WTC11 (cell line): Measurements from ENCODE around the gene MRAS. TPM values are rescaled to one million over a fixed set of nuclear protein-coding genes. Genes with fewer than 3 reads are reported as not detected.

Source experiments
- ATAC-seq: fragments of 200-7000 bp; cut with Tn5 transposase; 2 replicates; pipeline ENCODE4 v1.10.0; 2021; ENCODE audit warnings: mild to moderate bottlenecking, moderate library complexity
- CTCF ChIA-PET: fragments of 300-600 bp; sonication (Branson Sonifier 250); formaldehyde crosslinking; loops from one replicate; lab custom pipeline; 2021; ENCODE audit warnings: antibody characterized with exemption; lab: Charles Lee
- POLR2A ChIA-PET: fragments of 350-600 bp; sonication (Branson Sonifier 250); formaldehyde crosslinking; loops from one replicate; lab custom pipeline; 2021; ENCODE audit warnings: antibody characterized with exemption; lab: Charles Lee
- DNase-seq: peaks from one replicate; pipeline ENCODE4 v3.0.0; 2021; ENCODE audit warnings: low spot score
- H3K27ac Mint-ChIP-seq: 2 replicates; pipeline ENCODE4 v1.8.0; 2021; ENCODE audit warnings: mixed read lengths
- H3K27me3 Mint-ChIP-seq: 2 replicates; pipeline ENCODE4 v1.8.0; 2021; ENCODE audit warnings: low read depth, mild to moderate bottlenecking, moderate library complexity, mixed read lengths
- H3K36me3 Mint-ChIP-seq: 2 replicates; pipeline ENCODE4 v1.8.0; 2021; ENCODE audit warnings: mixed read lengths
- H3K4me1 Mint-ChIP-seq: 2 replicates; pipeline ENCODE4 v1.8.0; 2022; ENCODE audit warnings: mixed read lengths
- H3K4me3 Mint-ChIP-seq: 2 replicates; pipeline ENCODE4 v1.8.0; 2021; ENCODE audit warnings: mild to moderate bottlenecking, moderate library complexity, mixed read lengths
- H3K9me3 Mint-ChIP-seq: 2 replicates; pipeline ENCODE4 v1.8.0; 2021; ENCODE audit warnings: mixed read lengths
- CREM ChIP-seq: sonication (generic); formaldehyde crosslinking; IDR thresholded peaks from 2 replicates; pipeline ENCODE4 v1.8.1; 2022; ENCODE audit warnings: mild to moderate bottlenecking, missing genetic modification reagents, moderate library complexity
- EMX1 ChIP-seq: fragments of 250-450 bp; sonication (Bioruptor Pico); IDR thresholded peaks from 2 replicates; pipeline ENCODE4 v1.8.0; 2021; ENCODE audit warnings: mild to moderate bottlenecking
- FOXP1 ChIP-seq: sonication (generic); formaldehyde crosslinking; IDR thresholded peaks from 2 replicates; pipeline ENCODE4 v1.8.0; 2022; ENCODE audit warnings: missing genetic modification reagents, mild to moderate bottlenecking, moderate library complexity, borderline replicate concordance
- GABPB1 ChIP-seq: sonication (generic); formaldehyde crosslinking; IDR thresholded peaks from 2 replicates; pipeline ENCODE4 v1.8.1; 2023; ENCODE audit warnings: mild to moderate bottlenecking, missing genetic modification reagents
- GTF2I ChIP-seq: fragments of 250-450 bp; sonication (Bioruptor Pico); conservative IDR thresholded peaks from 2 replicates; pipeline ENCODE4 v1.4.0; 2021; ENCODE audit warnings: mild to moderate bottlenecking
- JAZF1 ChIP-seq: fragments of 250-450 bp; sonication (Bioruptor Pico); IDR thresholded peaks from 2 replicates; pipeline ENCODE4 v1.9.0; 2021; ENCODE audit warnings: moderate library complexity, mild to moderate bottlenecking, inconsistent platforms
- MYBL2 ChIP-seq: sonication (generic); formaldehyde crosslinking; IDR thresholded peaks from 2 replicates; pipeline ENCODE4 v1.8.1; 2023; ENCODE audit warnings: mild to moderate bottlenecking, moderate library complexity, missing genetic modification reagents
- NFYB ChIP-seq: sonication (generic); formaldehyde crosslinking; conservative IDR thresholded peaks from 2 replicates; pipeline ENCODE4 v1.8.0; 2022; ENCODE audit warnings: low read depth, missing genetic modification reagents
- NR2C2 ChIP-seq: sonication (generic); formaldehyde crosslinking; IDR thresholded peaks from 2 replicates; pipeline ENCODE4 v1.8.0; 2022; ENCODE audit warnings: mild to moderate bottlenecking, missing genetic modification reagents
- OVOL2 ChIP-seq: fragments of 250-450 bp; sonication (Bioruptor Pico); IDR thresholded peaks from 2 replicates; pipeline ENCODE4 v1.9.0; 2021; ENCODE audit warnings: mild to moderate bottlenecking, borderline replicate concordance
- total RNA-seq: library from RNA; stranded (reverse); gene quantifications from 3 replicates; pipeline ENCODE4 v1.2.3, GENCODE V29; 2021
- TF ChIP-seq, protein P1 (sequence below): sonication (generic); formaldehyde crosslinking; IDR thresholded peaks from 2 replicates; pipeline ENCODE4 v1.8.0; 2023; ENCODE audit warnings: missing genetic modification reagents, mild to moderate bottlenecking, borderline replicate concordance
- TF ChIP-seq, protein P2 (sequence below): sonication (generic); formaldehyde crosslinking; conservative IDR thresholded peaks from 2 replicates; pipeline ENCODE4 v1.8.1; 2023; ENCODE audit warnings: mild to moderate bottlenecking, low read depth, missing genetic modification reagents, moderate library complexity
- TF ChIP-seq, protein P3 (sequence below): sonication (generic); formaldehyde crosslinking; IDR thresholded peaks from 2 replicates; pipeline ENCODE4 v1.8.0; 2023; ENCODE audit warnings: mild to moderate bottlenecking, missing genetic modification reagents
- TF ChIP-seq, protein P4 (sequence below): sonication (generic); formaldehyde crosslinking; IDR thresholded peaks from 2 replicates; pipeline ENCODE4 v1.8.1; 2022; ENCODE audit warnings: low read depth, missing genetic modification reagents, borderline replicate concordance

The MRAS gene
- total RNA-seq, 1 experiment from 2014 or later: 14.8 TPM

DNA sequence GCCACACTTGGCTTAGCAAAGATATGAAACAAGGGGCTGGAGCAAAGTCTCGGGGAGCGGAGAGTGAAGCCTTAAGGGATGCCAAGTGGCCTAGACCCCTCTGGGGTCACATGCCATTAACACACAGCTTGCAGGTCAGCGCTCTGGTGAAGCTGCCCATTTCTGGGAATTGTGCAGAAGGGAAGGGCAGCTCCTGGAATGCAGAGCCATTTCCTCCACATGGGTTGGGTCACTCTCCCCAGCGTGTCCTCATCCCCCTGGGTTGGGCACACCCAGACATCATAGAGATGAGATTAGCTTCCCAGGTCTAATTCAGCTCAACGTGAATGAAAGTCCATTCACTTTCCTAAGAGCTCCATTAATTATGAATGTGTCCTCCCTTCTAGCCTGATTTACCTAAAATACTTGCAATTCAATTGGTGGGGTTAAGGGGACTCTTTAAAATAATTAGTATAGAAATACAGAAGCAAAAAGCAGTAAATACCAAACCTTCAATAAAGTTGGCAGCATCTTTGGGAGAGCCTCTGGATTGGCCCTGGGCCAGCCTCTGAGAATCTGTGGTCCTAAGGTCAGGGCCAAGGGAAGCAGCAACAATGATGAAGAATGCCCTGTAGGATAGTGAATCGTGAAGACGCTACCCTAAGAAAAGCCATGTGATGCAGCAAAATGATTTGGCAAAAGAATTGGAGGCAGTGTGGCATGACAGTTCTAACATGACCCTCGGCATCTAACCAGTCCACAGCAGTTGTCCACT is 17.8 kb downstream of the MRAS start (continued):
- TF ChIP-seq, protein P1, sequence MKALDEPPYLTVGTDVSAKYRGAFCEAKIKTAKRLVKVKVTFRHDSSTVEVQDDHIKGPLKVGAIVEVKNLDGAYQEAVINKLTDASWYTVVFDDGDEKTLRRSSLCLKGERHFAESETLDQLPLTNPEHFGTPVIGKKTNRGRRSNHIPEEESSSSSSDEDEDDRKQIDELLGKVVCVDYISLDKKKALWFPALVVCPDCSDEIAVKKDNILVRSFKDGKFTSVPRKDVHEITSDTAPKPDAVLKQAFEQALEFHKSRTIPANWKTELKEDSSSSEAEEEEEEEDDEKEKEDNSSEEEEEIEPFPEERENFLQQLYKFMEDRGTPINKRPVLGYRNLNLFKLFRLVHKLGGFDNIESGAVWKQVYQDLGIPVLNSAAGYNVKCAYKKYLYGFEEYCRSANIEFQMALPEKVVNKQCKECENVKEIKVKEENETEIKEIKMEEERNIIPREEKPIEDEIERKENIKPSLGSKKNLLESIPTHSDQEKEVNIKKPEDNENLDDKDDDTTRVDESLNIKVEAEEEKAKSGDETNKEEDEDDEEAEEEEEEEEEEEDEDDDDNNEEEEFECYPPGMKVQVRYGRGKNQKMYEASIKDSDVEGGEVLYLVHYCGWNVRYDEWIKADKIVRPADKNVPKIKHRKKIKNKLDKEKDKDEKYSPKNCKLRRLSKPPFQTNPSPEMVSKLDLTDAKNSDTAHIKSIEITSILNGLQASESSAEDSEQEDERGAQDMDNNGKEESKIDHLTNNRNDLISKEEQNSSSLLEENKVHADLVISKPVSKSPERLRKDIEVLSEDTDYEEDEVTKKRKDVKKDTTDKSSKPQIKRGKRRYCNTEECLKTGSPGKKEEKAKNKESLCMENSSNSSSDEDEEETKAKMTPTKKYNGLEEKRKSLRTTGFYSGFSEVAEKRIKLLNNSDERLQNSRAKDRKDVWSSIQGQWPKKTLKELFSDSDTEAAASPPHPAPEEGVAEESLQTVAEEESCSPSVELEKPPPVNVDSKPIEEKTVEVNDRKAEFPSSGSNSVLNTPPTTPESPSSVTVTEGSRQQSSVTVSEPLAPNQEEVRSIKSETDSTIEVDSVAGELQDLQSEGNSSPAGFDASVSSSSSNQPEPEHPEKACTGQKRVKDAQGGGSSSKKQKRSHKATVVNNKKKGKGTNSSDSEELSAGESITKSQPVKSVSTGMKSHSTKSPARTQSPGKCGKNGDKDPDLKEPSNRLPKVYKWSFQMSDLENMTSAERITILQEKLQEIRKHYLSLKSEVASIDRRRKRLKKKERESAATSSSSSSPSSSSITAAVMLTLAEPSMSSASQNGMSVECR (CRISPR knock-in tag): no peak
- TF ChIP-seq GABPB1 (CRISPR knock-in tag): no peak
- TF ChIP-seq MYBL2 (CRISPR knock-in tag): no peak
- no peak for TF ChIP-seq EMX1 (CRISPR knock-in tag)
- TF ChIP-seq, protein P2, sequence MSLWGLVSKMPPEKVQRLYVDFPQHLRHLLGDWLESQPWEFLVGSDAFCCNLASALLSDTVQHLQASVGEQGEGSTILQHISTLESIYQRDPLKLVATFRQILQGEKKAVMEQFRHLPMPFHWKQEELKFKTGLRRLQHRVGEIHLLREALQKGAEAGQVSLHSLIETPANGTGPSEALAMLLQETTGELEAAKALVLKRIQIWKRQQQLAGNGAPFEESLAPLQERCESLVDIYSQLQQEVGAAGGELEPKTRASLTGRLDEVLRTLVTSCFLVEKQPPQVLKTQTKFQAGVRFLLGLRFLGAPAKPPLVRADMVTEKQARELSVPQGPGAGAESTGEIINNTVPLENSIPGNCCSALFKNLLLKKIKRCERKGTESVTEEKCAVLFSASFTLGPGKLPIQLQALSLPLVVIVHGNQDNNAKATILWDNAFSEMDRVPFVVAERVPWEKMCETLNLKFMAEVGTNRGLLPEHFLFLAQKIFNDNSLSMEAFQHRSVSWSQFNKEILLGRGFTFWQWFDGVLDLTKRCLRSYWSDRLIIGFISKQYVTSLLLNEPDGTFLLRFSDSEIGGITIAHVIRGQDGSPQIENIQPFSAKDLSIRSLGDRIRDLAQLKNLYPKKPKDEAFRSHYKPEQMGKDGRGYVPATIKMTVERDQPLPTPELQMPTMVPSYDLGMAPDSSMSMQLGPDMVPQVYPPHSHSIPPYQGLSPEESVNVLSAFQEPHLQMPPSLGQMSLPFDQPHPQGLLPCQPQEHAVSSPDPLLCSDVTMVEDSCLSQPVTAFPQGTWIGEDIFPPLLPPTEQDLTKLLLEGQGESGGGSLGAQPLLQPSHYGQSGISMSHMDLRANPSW (CRISPR knock-in tag): no peak
- no peak for TF ChIP-seq OVOL2 (CRISPR knock-in tag)
- TF ChIP-seq, all 79 proteins: peak for 0

DNA sequence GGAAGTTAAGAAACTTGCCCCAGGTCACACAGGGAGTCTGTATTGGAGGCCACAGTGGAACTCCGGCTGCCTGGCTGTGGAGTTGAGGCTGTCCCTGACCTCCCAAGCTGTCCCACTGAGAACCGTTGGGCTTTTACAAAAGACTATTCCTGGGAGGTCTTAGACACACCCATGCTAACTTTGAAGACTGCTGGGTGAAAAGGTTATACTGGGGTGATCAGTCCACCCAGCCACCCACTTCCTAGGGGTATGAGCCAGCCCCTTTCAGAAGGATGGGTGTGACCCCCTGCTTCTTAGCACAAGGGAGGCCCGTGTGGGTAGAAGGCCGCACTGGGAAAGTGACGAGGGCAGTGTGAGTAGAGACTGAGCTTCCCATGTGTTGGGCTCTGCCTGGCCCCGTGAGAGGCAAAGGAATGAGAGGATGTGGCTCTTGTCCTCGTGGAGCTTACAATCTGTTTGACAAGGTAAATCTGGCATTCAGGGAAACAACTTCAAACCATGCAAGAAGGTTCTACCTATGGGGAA is 19.0 kb downstream of the MRAS start:
- Mint-ChIP-seq H3K27me3 (no peaks in the 10 kb centered on the region), H3K9me3 (peaks cover 5% of the 10 kb centered on the region), H3K27ac (no peak overlapping the region), H3K4me1 (0 out of 2 replicates have a peak, but pooled peaks cover 2% of the 10 kb centered on the region), H3K36me3 (peaks cover 2% of the 10 kb centered on the region; the same call in 1 of the 2 replicates), H3K4me3 (no peak overlapping the region)
- ChIA-PET CTCF (interaction anchor here (0.8 to 1.6 kb wide), 2 partner anchors 20 to 38 kb away, joined by 3 to 8 read pairs; no protein-coding TSS in a partner anchor), POLR2A (no interaction called here)
- DNase-seq (no peak), ATAC-seq (no peak)
- TF ChIP-seq, protein P3, sequence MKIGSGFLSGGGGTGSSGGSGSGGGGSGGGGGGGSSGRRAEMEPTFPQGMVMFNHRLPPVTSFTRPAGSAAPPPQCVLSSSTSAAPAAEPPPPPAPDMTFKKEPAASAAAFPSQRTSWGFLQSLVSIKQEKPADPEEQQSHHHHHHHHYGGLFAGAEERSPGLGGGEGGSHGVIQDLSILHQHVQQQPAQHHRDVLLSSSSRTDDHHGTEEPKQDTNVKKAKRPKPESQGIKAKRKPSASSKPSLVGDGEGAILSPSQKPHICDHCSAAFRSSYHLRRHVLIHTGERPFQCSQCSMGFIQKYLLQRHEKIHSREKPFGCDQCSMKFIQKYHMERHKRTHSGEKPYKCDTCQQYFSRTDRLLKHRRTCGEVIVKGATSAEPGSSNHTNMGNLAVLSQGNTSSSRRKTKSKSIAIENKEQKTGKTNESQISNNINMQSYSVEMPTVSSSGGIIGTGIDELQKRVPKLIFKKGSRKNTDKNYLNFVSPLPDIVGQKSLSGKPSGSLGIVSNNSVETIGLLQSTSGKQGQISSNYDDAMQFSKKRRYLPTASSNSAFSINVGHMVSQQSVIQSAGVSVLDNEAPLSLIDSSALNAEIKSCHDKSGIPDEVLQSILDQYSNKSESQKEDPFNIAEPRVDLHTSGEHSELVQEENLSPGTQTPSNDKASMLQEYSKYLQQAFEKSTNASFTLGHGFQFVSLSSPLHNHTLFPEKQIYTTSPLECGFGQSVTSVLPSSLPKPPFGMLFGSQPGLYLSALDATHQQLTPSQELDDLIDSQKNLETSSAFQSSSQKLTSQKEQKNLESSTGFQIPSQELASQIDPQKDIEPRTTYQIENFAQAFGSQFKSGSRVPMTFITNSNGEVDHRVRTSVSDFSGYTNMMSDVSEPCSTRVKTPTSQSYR (CRISPR knock-in tag): no peak
- no peak for TF ChIP-seq EMX1 (CRISPR knock-in tag)

DNA sequence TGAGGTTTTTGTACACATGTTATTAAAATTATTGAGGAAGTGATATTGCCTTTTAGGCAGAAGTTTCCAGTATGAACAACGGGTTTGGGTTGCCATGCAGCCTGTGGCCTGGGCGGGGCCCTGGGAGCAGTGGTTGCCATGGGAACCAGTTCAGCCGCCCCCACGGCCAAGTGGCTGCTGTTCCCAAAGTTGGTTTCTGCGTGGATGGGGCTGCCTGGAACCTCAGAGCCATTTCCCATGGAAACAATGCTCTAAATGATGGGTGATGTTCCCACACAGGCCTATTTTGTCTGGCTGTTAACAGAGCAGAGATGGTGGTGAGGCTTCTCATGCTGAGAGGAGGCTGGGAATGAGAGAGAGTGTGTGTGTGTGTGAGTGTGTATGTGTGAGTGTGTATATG is 19.5 kb downstream of the MRAS start:
- ChIA-PET POLR2A (no interaction called here), CTCF (interaction anchor here (0.8 to 1.6 kb wide), 2 partner anchors 20 to 39 kb away, joined by 3 to 8 read pairs; no protein-coding TSS in a partner anchor)
- Mint-ChIP-seq H3K9me3 (peaks cover 5% of the 10 kb centered on the region), H3K4me1 (0 out of 2 replicates have a peak, but pooled peaks cover 2% of the 10 kb centered on the region), H3K27me3 (no peaks in the 10 kb centered on the region), H3K27ac (no peak overlapping the region), H3K4me3 (no peak overlapping the region), H3K36me3 (peaks cover 2% of the 10 kb centered on the region; the same call in 1 of the 2 replicates)
- DNase-seq (no peak), ATAC-seq (no peak)
- no peak for TF ChIP-seq NR2C2 (CRISPR knock-in tag)
- no peak for TF ChIP-seq CREM (CRISPR knock-in tag)
- TF ChIP-seq, protein P4, sequence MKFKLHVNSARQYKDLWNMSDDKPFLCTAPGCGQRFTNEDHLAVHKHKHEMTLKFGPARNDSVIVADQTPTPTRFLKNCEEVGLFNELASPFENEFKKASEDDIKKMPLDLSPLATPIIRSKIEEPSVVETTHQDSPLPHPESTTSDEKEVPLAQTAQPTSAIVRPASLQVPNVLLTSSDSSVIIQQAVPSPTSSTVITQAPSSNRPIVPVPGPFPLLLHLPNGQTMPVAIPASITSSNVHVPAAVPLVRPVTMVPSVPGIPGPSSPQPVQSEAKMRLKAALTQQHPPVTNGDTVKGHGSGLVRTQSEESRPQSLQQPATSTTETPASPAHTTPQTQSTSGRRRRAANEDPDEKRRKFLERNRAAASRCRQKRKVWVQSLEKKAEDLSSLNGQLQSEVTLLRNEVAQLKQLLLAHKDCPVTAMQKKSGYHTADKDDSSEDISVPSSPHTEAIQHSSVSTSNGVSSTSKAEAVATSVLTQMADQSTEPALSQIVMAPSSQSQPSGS (CRISPR knock-in tag): no peak
- no peak for TF ChIP-seq FOXP1 (CRISPR knock-in tag)
- no peak for TF ChIP-seq JAZF1
- TF ChIP-seq, protein P2 (CRISPR knock-in tag): no peak
- TF ChIP-seq MYBL2 (CRISPR knock-in tag): no peak
- TF ChIP-seq NFYB: no peak
- TF ChIP-seq GTF2I (CRISPR knock-in tag): no peak
